H1 (cell line): ENCODE measurements around the gene ZNF512.

Source experiments
- CEBPB ChIP-seq: IDR thresholded peaks from 2 replicates; pipeline ENCODE4 v1.6.1; 2012; ENCODE audit warnings: low read depth, low read length
- CTCF ChIP-seq, 3 experiments: IDR thresholded peaks; 1 replicate in 2 of 3; 2 replicates in 1 of 3; pipeline versions ENCODE4 v1.5.1 to v1.6.1; 2011; ENCODE audit warnings: low read length in 3 of 3, mild to moderate bottlenecking in 3 of 3, inconsistent platforms in 2 of 3, low read depth in 1 of 3, moderate library complexity in 1 of 3; ENCODE audit not compliant: insufficient read depth in 1 of 3; ENCODE audit errors: control extremely low read depth in 1 of 3
- EZH2 ChIP-seq: fragments of 200-600 bp; sonication (generic); IDR thresholded peaks from 2 replicates; pipeline ENCODE4 v1.7.1; 2012; ENCODE audit warnings: low read depth, mild to moderate bottlenecking, moderate library complexity, low read length, inconsistent platforms; ENCODE audit not compliant: severe bottlenecking
- PHF8 ChIP-seq: fragments of 200-600 bp; sonication (generic); conservative IDR thresholded peaks from 2 replicates; pipeline ENCODE4 v1.7.1; 2012; ENCODE audit warnings: low read depth, mild to moderate bottlenecking, inconsistent platforms, low read length, moderate library complexity
- POLR2A ChIP-seq, 2 experiments: IDR thresholded peaks; 1 replicate in 1 of 2; 2 replicates in 1 of 2; pipeline ENCODE4 v1.6.1; 2011; ENCODE audit warnings: low read depth in 2 of 2, low read length in 2 of 2, mild to moderate bottlenecking in 2 of 2; ENCODE audit errors: control extremely low read depth in 1 of 2
- POLR2AphosphoS5 ChIP-seq: IDR thresholded peaks from 2 replicates; pipeline ENCODE4 v1.6.1; 2011; ENCODE audit warnings: low read depth, low read length
- RFX5 ChIP-seq: IDR thresholded peaks from 2 replicates; pipeline ENCODE4 v1.6.1; 2011; ENCODE audit warnings: low read depth, low read length, improper control_type of control experiment, borderline replicate concordance
- SP1 ChIP-seq: IDR thresholded peaks from 2 replicates; pipeline ENCODE4 v1.6.1; 2011; ENCODE audit warnings: low read depth, low read length
- SP2 ChIP-seq: IDR thresholded peaks from 2 replicates; pipeline ENCODE4 v1.6.1; 2012; ENCODE audit warnings: mild to moderate bottlenecking, low read length, inconsistent platforms
- TAF1 ChIP-seq: IDR thresholded peaks from 2 replicates; pipeline ENCODE4 v1.6.1; 2011; ENCODE audit warnings: mild to moderate bottlenecking, low read depth, low read length
- USF2 ChIP-seq: IDR thresholded peaks from 2 replicates; pipeline ENCODE4 v1.6.1; 2011; ENCODE audit warnings: low read length, improper control_type of control experiment
- YY1 ChIP-seq: IDR thresholded peaks from 2 replicates; pipeline ENCODE4 v1.6.1; 2011; ENCODE audit warnings: low read depth, mild to moderate bottlenecking, low read length

DNA sequence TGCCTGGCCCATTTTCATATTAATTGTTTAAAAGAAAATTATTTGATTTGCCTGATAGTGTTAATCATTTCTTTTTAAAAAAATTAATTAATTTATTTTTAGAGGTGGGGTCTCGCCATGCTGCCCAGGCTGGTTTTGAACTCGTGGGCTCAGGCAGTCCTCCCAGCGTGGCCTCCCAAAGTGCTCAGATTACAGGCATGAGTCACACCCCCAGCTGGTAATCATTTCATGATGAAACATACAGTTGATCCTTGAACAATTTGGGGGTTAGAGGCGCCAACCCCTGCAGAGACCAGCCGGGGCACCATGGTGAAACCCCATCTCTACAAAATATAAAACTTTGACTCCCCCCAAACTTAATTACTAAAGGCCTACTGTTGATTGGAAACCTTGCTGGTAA lies 53.9 kb downstream of the ZNF512 start:
- TF ChIP-seq SP1 (no peak), SP2 (no peak), USF2 (no peak), POLR2A (IDR thresholded peaks at IDR 0.05; ENCODE audit: control extremely low read depth in 1 of 2, low read depth in 2 of 2, low read length in 2 of 2) (no peak), CTCF (IDR thresholded peaks at IDR 0.05; ENCODE audit: control extremely low read depth in 1 of 3, insufficient read depth in 1 of 3, low read depth in 1 of 3, low read length in 3 of 3) (no peak), PHF8 (no peak), EZH2 (no peak), YY1 (no peak), POLR2AphosphoS5 (no peak), CEBPB (no peak), RFX5 (no peak), TAF1 (no peak)
